AG04450 (cell line): ENCODE data around the gene CACNA1C. TPM values are rescaled to one million over a fixed set of nuclear protein-coding genes. Genes with fewer than 3 reads are reported as not detected.
A peak's percentile ranks its signal among the peaks of the same experiment; 100 is the strongest.

Experiments
- CTCF ChIA-PET: fragments of 300-600, 350-600 bp; formaldehyde crosslinking; extraction: SDS; loops from one replicate; lab custom pipeline; 2022; ENCODE audit warnings: antibody characterized with exemption, inconsistent platforms; lab: Charles Lee
- POLR2A ChIA-PET: fragments of 350-600 bp; formaldehyde crosslinking; extraction: SDS; loops from one replicate; lab custom pipeline; 2021; ENCODE audit warnings: antibody characterized with exemption, inconsistent platforms; lab: Yijun Ruan, JAX
- DNase-seq: peaks from one replicate; pipeline ENCODE4 v3.0.0-alpha.2; 2011; ENCODE audit warnings: low read depth, low spot score
- H3K27ac ChIP-seq: one replicate; pipeline ENCODE4 v1.5.1; 2012; ENCODE audit warnings: low read depth, low read length, control low read depth
- H3K27me3 ChIP-seq: one replicate; pipeline ENCODE4 v1.6.0; 2012; ENCODE audit warnings: low read length; ENCODE audit not compliant: control insufficient read depth, insufficient read depth
- H3K4me3 ChIP-seq: 2 replicates; pipeline ENCODE4 v1.5.1; 2011; ENCODE audit warnings: mild to moderate bottlenecking, low read depth, low read length, control low read depth
- H3K9me3 ChIP-seq: 2 replicates; pipeline ENCODE4 v1.5.1; 2012; ENCODE audit warnings: low read length; ENCODE audit not compliant: control insufficient read depth, insufficient read depth
- CTCF ChIP-seq: IDR thresholded peaks from 2 replicates; pipeline ENCODE4 v1.5.1; 2011; ENCODE audit warnings: low read depth, low read length, control low read depth, inconsistent platforms
- polyA plus RNA-seq: library from polyadenylated mRNA; depleted of rRNA; stranded (reverse); fragments of >200 nt; gene quantifications from 2 replicates; pipeline ENCODE4 v1.2.3, GENCODE V29; 2011

The CACNA1C gene
- polyA plus RNA-seq, 1 experiment: 5.9 TPM

GRCh38 chr12:2619136-2619535 is 566.3 kb downstream of the CACNA1C start:
- TF ChIP-seq CTCF: no peak
- CTCF ChIA-PET: no interaction called here

GRCh38 chr12:2622460-2622859 is 569.7 kb downstream of the CACNA1C start:
- POLR2A ChIA-PET: no interaction called here
- H3K9me3 ChIP-seq: no peaks in the 10 kb centered on the region
- H3K4me3 ChIP-seq: no peak overlapping the region
- H3K27me3 ChIP-seq: no peaks in the 10 kb centered on the region
- DNase-seq: no peak
- H3K27ac ChIP-seq: no peak overlapping the region
- CTCF ChIA-PET: no interaction called here
- no peak for TF ChIP-seq CTCF

More at GRCh38 chr12:2619136-2619535, 566.3 kb downstream of the CACNA1C start:
- Histone ChIP-seq H3K27ac (no peak overlapping the region), H3K9me3 (no peaks in the 10 kb centered on the region), H3K27me3 (no peaks in the 10 kb centered on the region), H3K4me3 (no peak overlapping the region)
- POLR2A ChIA-PET: no interaction called here
- no peak for DNase-seq

GRCh38 chr12:2623472-2623871 is 570.7 kb downstream of the CACNA1C start:
- CTCF ChIA-PET: no interaction called here

GRCh38 chr12:2624543-2625288 is 571.9 kb downstream of the CACNA1C start:
- Histone ChIP-seq H3K9me3 (no peaks in the 10 kb centered on the region), H3K27me3 (no peaks in the 10 kb centered on the region), H3K4me3 (no peak overlapping the region), H3K27ac (no peak overlapping the region)
- ChIA-PET POLR2A (interaction anchor here (1.0 kb wide), 1 partner anchor 16 kb away, joined by 3 read pairs; no protein-coding TSS in a partner anchor), CTCF (no interaction called here)
- peak; percentile 47; the same call in 1 of the 2 replicates for TF ChIP-seq CTCF
- no peak for DNase-seq

More at GRCh38 chr12:2623472-2623871, 570.7 kb downstream of the CACNA1C start:
- no peaks in the 10 kb centered on the region for H3K27me3 ChIP-seq
- no peak overlapping the region for H3K27ac ChIP-seq
- no peaks in the 10 kb centered on the region for H3K9me3 ChIP-seq
- no peak overlapping the region for H3K4me3 ChIP-seq
- no peak for DNase-seq
- TF ChIP-seq CTCF: no peak
- POLR2A ChIA-PET: no interaction called here

- ChIA-PET CTCF (no interaction called here), POLR2A (no interaction called here)
- Histone ChIP-seq H3K9me3 (no peaks in the 10 kb centered on the region), H3K27ac (no peak overlapping the region), H3K27me3 (no peaks in the 10 kb centered on the region), H3K4me3 (no peak overlapping the region)
- DNase-seq: no peak
- no peak for TF ChIP-seq CTCF
These were observed 572.5 kb downstream of the CACNA1C start for GRCh38 chr12:2625289-2625612.
